ENCODE data around the gene ASPA.
"Not testable (repeated sequence)": the region's sequence is repeated elsewhere in the genome, so short reads cannot be mapped to it uniquely, and the experiment has no call there.

ASPA gene

DNA sequence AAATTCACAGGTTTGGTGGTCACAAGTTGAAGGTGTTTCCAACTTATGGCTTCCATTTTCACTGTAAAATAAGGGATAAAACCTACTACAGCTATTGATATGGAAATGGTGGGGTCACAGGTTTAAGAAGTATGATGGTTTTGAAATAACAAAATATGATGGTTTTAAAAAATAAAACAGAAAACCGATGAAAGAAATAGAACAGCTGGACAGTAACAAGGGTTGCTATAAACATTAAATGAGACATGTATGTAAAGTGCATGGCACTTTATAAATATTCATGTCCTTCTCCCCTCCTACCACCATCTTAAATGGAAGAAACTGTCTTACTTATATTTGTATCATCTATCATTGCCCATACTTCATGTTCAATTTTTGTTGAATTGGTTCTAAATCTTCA, 31.3 kb downstream of the ASPA start:
- DNase-seq, result no peak

DNA sequence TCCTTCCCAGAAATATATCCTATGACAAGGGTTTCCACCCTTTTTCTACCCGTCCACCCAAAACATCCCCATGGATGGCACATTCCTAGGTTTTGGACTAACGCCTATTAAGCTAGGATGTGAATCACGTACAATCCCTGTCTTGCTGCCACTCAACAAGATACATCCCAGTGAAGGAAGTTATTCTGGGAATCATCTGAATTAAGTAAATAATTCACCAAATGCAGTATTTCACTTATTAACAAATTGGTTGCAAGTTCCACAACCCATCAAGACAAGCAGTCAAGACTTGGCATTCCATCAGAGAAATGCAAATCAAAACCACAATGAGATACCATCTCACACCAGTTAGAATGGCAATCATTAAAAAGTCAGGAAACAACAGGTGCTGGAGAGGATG, 32.1 kb downstream of the ASPA start:
- no peak for DNase-seq

DNA sequence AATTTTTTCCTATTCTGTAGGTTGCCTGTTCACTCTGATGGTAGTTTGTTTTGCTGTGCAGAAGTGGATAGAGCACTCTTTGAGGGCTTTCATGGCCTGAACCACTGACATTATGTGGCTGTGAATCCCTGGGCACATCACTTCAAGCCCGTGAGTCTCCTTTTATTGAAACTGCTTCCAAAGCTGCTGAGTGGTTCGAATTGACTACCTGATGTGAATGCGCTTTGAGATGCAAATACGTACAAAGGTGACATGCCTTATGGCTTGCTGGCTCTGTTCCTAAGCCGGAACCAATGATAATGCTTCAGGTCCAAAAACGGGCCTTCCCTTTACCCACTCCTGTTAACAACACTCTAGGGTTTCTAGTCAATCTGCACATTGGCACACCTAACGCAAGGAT, 34.3 kb downstream of the ASPA start:
- no peak for DNase-seq

DNA sequence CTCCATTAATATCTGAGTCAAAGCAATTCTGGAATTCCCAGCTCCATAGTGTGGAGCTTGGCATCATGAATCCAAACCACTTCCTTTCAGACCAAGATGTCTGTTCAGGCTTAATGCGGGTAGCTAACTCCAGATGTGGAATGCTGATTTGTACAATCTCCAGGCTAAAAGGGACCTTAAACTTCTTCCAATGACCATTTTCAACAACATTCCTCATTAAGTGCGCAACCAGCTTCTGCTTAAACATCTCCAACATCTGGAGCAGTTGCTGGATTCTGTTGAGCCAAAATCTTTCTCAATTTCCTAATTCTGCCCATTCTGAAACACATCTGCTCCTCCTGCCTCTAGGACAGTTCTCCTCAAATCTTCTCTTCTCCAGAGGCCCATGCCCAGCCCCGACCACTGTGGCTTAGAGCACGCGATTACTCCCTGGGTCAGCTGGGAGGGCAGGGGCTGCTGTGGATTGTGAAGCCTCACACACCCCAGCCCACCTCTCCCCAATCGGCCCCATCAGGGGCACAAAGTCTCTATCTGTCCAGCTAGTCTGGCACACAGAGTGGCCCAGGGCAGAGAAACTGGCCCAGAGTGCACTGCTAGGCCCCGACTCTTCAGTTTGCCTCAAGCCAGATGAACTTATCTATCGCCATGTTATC, 36.2 kb downstream of the ASPA start:
- peak in 1 of 56 donors; percentile 19 for DNase-seq

DNA sequence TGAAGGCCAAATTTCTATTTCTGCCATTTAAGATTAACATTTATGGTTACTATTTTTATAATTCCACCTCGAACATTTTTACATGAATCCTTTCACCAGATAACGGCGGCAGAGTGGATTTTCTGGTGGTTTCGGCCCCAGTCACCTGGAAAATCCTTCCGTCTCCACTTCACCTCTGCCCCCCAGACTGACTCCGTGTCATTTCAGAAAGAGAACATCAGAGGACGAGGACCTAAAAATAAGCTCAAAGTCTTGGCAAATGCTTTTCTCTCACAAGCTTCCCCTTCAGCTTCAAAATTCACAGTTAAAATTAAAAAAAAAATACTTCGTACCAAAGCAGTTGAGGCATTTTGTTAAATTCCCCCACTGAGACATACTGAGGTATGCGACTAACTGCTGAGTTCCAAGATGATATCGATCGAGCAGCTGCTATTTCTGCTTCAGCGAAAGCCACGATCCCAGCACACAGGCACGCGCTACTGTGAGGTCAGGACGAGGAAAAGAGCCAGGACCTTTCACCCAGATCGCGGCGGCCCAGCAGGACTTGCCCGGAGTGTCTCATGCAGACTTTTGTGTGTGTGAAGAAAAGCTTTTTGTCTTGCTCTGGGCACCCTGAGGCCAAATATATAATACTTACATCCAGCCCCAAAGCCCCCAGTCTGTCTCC, 36.8 kb downstream of the ASPA start:
- DNase-seq, result peak in 53 of 56 donors; percentile 35 to 93 (median 78)

DNA sequence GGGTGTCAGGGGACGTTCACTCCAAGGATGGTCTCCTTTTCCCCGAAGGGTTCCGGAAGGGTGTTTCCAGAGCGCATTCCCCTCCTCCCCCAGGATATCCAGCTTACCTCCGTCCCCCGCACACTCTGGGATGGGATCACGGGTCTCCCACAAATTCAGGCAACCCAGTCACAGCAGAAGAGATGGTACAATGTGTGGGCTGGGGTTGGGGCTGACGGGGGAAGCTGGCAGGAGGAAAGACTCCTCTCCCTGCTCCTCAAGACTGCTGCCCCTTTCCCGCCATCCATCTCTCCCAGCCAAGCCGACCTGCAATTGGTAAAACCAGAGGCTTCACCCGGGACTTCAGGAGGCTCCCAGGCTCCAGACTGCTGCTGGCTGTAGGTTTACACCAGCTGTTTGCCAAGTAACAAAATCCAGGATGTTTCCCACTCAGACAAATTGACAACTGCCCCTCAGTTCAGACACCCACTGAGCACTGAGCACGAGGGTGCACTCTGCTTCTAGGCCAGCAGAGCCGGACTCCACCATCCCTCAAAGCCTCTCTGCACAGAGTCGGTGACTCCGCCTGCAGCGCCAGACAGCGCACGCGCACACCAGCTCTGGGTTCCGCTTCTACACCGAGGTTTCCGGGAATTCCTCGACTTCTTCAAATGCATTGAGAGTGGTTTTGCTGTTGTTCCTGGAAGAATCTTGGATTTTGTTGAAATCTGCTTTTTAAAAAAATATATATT, 37.7 kb downstream of the ASPA start:
- peak in 3 of 56 donors; percentile 17 to 53 (median 43) for DNase-seq

DNA sequence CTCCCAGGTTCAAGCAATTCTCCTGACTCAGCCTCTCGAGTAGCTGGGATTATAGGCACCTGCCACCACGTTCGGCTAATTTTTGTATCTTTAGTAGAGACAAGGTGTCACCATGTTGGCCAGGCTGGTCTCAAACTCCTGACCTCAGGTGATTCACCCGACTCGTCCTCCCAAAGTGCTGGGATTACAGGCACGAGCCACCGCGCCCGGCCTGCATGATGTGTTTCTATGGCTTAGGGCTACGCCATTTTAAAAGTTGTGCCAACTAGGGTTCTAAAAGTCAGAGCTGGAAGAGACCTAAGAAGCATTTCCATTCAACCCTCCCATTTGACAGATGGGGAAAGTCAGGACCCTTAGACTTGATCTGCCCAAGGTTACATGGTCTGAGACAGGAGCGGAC, 38.4 kb downstream of the ASPA start:
- DNase-seq, result not testable (repeated sequence)

DNA sequence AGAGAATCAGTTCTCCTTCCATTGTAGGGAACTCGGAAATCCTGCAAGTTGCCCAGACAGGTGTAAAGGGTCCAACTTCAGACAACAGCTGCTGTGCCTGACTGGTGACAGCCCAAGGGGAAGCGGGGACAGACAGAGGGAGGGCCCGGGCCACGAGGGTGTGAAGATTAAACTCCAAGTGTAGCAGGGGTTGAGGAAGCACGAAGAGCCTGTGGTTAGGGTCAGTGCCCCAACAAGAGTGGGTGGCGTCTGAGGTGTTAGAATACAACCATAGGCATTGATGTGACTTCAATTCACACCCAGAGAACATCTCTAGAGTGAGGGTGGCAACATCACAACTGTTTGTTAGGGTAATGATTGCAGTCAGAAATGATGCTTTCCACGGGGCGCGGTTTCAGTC, 39.1 kb downstream of the ASPA start:
- no peak for DNase-seq

DNA sequence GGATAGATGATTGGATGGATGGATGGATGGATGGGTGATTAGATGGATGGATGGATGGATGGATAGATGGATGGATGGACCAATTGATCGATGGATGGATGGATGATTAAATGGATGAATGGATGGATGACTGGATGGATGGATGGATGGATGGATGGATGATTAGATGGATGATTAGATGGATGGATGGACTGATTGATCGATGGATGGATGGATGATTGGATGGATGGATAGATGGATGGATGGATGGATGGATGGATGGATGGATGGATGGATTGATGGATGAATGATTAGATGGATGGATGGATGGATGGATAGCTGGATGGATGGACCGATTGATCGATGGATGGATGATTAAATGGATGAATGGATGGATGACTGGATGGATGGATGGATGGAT, 43.7 kb downstream of the ASPA start:
- DNase-seq, result not testable (repeated sequence)

DNA sequence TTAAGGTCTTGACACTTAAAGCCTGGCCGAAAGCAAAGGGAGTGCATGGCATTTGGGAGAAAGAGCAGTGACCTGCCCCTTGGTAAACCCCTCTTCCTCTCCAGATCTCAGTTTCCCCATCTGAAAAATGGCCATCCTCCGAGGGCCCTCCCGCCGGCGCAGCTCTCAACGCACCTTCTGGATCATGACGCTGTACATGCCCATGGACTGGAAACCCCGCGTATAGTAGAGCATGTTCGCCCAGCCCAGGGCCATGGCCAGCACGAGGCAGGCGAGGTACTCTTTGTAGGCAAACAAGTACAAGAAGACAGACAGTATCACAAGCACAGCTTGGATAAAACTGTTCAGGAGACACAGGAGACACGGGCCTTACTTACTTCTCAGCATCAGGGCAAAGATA, 48.2 kb downstream of the ASPA start:
- DNase-seq, result no peak

DNA sequence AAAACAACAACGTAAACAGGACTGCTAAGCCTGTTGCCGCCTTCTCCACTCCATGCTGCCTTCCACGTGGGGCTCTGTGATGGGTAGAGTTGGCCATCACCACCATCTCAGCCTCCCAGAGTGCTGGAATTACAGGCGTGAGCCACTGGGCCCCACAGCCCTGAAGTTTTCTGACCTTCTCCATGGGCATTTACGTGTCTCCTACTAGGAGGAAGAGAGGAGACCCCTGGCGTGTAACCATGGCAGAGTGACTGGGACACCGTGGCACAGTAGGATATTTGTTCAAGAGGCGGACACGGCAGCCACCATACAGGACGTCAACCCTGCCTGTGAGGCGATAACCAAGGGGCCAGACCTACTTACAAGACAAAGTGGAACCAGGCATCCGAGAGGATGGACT, 50.7 kb downstream of the ASPA start:
- no peak for DNase-seq

DNA sequence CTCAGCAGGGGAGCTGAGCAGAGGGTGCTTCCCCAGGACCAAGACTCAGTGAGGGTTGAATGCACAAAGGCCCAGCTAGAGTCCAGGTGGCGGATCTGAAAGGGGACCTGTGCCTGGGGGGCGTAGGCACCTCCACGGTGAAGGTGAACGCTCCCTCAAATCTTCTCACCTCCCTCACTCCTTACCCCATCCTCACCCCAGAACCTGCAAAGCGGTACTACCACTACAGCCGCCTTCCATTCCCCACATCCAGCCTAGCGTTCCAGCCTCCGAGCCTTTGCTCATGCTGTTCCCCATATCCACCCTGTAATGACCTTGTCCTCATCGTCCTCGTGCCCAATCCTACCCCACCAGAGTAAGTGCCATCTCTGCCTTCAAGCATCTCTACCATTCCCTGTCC, 51.2 kb downstream of the ASPA start:
- DNase-seq, result no peak

DNA sequence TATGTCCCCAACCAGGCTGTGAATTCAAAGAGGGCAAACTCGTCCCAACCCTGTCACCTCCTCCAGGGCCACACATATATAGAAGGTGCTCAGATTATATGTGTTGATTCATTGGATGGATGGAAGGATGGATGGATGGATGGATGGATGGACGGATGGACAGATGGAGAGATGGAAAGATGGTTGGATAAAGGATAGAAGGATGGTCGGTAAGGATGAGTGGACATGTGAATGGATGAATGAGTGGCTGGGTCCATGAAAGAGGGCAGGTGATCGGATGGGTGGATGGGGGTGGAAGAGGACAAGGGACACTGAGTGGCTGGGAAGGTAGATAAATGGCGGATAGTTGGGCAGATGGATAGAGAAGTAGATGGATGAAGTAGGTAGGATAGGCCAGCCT, 51.7 kb downstream of the ASPA start:
- DNase-seq, result no peak

DNA sequence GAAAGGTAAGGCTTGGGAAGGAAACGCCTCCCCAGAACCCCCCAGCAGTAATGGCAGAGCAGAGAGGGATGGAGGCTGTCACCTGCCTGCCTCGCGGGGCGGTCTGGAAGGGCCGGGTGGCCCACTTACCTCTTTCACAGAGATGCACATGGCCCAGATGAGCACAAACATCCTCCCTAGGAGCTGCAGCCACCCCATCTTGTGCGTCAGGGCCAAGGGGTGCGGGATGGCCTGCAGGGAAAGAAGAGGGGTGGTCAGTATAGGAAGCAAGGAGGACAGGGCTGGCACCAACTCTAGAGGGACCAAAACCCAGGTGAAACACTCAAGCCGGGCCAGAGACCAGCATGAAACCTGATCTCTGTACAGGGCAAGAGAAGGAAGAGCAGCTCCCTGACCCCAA, 52.1 kb downstream of the ASPA start:
- no peak for DNase-seq

DNA sequence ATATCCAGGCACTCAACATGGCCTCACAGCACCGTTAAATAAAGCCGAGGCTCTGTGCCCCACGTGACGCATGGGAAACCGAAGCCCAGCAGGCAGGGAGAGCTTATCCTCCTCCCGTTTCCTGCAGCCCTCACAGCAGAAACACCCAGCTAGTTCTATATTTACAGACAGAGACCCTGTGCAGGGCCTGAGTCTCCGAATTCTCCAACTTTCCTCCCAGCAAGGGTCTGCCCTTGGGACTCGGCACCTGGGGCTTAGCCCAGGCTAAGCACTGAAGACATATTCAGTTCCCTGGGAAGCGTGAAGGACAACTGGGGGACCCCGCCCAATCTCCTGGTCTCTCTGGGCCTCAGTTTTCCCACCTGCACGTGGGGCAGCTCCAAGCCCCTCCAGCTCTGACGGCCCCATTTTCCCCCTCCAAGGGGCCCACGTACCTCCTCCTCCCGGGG, 52.6 kb downstream of the ASPA start:
- DNase-seq, result no peak

DNA sequence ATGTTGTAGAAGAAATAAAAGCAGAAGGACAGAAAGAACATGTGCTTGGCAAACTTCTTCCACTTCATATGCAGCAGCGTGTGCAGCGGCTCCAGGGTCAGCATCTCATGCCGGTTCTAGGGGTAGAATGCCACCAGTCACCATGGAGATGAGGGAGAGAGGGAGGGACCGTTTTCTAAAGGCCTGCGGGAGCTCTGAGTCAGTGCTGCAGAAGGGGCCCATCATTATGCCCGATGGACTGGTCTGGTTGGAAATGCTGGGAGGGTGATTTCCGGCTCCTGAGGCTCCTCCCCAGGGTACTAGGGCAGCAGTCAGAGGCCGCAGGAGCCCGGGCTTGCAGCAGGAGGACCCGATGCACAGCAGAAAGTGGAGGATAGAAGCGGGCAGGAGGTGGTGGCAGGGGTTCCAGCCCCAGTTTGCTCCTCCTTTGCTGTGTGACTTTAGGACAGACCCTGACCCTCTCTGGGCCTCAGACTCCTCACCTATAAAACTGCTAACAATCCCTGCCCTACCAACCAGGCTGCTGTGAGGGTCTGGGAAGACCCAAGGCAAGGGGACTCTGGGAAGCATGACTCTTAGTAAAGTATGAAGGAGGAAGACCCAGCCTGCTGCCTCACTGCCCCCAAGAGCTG, 53.2 kb downstream of the ASPA start:
- DNase-seq, result peak in 14 of 56 donors; percentile 9 to 49 (median 26)

DNA sequence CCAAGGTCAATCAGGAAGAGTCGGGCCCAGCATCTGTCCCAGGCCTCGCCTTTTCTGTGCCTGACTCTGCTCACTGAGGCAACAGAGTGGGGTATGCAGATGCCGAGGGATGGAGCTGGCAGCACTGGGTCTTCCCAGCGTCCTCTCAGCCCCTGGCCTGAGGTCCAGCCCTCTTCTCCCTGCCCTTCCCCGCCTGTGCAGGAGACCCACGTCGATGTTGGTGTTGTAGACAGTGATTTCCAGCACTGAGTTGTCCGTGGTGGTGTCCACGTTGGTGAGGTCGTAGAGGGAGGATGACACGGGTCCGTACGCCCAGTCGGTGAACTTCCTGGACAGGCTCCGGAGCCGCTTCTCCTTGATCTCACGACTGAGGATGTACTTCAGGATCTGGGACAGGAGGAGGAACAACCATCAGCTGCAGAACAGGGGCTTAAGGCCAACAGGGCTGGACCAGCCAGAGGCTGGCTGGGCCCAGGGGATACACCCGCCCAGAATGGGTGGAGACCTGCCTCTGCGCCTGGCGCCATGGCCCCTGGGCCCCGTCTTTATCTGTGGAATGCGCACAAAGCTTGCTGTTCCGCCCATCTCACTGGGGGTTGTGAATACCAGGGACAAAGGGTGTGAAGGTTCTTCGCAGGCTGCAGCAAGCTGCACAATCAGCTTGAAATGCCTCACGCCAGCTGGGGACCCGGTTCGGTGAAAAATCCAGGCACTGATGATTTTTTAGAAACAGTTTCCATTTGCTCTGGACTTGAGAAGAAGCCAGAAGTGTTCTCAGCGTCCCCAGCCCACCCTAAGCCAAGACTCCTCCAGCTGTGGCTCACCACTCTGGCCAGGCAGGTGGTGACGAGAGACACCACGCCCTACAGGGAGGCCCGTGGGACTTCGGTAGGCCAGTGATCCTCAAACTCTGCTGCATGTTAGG, 54.3 kb downstream of the ASPA start:
- peak in 41 of 56 donors; percentile 11 to 81 (median 47) for DNase-seq

DNA sequence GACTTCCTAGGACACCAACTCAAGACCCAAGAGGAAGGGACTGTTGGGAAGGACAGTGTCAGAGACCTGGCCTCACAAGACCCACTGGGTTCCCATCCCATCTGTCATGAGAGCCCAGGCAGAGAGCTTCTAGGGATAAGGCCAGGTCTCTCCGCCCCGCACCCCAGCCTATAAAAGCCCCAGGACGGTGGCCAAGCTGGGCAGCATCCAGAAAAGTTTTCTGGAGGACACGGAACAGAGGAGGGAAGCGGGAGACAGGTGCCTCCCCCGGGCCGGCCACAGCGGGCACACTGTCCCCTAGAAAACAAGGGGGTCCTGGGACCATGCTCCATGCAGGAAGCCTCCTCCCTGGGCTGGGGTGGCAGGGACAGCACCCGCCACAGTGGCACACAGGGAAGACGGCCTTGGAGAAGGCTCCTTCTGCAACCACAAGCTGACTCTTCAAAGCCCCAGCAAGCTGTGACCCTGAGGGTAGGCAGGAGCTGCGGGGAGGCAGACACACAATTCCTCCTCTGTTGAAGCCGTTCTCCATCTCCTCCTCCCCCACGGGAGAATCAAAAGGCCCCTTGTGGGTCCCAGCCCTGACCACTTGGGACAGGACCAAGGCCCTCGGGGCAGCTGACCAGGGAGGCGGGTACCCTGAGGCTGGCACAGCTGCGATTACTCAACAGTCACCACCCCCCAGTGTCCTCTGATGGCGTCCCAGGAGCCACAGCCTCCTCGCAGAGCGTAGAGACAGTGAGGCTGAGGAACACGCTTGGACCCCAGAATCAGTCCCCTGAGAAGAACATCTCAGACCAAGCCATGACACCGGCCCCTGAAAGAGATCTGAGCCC, 55.7 kb downstream of the ASPA start:
- peak in 55 of 56 donors; percentile 58 to 98 (median 93) for DNase-seq

DNA sequence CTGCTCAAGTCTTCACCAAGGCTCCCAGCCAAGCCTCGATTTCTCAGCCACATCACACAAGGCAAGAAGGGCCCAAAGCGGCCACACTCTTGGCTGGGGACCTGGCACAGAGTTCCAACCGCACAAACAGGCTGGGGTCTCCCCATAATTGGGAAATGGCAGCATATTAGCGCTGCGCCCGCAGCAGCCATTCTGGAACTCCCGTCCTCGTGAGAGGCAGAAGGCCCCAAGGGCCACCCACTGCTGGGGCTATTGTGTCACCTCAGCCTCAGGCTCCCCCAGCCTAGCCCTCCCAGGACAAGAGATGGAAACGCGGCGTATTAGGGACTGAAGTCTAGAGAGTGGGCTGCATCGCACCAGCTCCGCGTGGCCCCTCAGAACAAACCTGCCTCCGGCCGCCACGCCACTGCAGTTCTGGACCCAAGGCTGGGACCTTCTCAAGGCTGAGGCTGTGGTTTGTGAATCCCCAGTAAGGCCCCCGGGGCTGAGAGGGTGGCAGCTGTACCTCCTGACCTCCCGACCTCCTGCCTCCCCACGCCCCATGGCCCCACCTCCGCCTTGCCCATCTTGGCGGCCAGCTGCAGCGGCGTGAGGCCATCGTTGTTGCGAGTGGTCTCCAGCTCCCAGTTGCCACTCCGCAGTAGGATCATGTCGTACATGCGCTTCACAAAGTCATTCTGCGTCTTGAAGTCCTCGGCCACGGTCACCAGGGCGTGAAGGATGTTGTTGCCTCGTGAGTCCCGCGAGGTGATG, 56.5 kb downstream of the ASPA start:
- DNase-seq, result peak in 1 of 56 donors; percentile 38
